Measurements from ENCODE around the gene EIF4G3. TPM values are rescaled to one million over a fixed set of nuclear protein-coding genes. Genes with fewer than 3 reads are reported as not detected.

Gene EIF4G3
- total and polyA plus RNA-seq, 9 of the 15 experiments (the other 6 are each of a cell fraction or from before 2014, with no cell fraction given), result 6.7 to 40.5 (median 32.1) TPM

GRCh38 chr1:20896826-20897225, 279.9 kb downstream of the EIF4G3 start:
- TF ChIP-seq, protein P1, sequence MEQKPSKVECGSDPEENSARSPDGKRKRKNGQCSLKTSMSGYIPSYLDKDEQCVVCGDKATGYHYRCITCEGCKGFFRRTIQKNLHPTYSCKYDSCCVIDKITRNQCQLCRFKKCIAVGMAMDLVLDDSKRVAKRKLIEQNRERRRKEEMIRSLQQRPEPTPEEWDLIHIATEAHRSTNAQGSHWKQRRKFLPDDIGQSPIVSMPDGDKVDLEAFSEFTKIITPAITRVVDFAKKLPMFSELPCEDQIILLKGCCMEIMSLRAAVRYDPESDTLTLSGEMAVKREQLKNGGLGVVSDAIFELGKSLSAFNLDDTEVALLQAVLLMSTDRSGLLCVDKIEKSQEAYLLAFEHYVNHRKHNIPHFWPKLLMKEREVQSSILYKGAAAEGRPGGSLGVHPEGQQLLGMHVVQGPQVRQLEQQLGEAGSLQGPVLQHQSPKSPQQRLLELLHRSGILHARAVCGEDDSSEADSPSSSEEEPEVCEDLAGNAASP (IDR thresholded peaks at IDR 0.05), result no peak
- no peak for TF ChIP-seq RUNX1 (IDR thresholded peaks at IDR 0.05; ENCODE audit: low read depth)
- TF ChIP-seq, protein P2, sequence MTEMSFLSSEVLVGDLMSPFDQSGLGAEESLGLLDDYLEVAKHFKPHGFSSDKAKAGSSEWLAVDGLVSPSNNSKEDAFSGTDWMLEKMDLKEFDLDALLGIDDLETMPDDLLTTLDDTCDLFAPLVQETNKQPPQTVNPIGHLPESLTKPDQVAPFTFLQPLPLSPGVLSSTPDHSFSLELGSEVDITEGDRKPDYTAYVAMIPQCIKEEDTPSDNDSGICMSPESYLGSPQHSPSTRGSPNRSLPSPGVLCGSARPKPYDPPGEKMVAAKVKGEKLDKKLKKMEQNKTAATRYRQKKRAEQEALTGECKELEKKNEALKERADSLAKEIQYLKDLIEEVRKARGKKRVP (CRISPR knock-in tag; IDR thresholded peaks at IDR 0.05), result no peak
- no peak for TF ChIP-seq STAG1 (CRISPR knock-in tag; IDR thresholded peaks at IDR 0.05; ENCODE audit: borderline replicate concordance)
- TF ChIP-seq, protein P3, sequence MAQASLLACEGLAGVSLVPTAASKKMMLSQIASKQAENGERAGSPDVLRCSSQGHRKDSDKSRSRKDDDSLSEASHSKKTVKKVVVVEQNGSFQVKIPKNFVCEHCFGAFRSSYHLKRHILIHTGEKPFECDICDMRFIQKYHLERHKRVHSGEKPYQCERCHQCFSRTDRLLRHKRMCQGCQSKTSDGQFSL (CRISPR knock-in tag; IDR thresholded peaks at IDR 0.05), result no peak
- TF ChIP-seq, protein P3 (tag; IDR thresholded peaks at IDR 0.05), result no peak
- no peak for TF ChIP-seq RBM17 (IDR thresholded peaks at IDR 0.05; ENCODE audit: borderline replicate concordance, low read depth, low read length)
- TF ChIP-seq, protein P4, sequence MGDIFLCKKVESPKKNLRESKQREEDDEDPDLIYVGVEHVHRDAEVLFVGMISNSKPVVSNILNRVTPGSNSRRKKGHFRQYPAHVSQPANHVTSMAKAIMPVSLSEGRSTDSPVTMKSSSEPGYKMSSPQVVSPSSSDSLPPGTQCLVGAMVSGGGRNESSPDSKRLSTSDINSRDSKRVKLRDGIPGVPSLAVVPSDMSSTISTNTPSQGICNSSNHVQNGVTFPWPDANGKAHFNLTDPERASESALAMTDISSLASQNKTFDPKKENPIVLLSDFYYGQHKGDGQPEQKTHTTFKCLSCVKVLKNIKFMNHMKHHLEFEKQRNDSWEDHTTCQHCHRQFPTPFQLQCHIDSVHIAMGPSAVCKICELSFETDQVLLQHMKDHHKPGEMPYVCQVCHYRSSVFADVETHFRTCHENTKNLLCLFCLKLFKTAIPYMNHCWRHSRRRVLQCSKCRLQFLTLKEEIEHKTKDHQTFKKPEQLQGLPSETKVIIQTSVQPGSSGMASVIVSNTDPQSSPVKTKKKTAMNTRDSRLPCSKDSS (IDR thresholded peaks at IDR 0.05; ENCODE audit: low read depth, partially characterized antibody), result no peak
- no peak for TF ChIP-seq MCM3 (IDR thresholded peaks at IDR 0.05)
- TF ChIP-seq FOXA1 (IDR thresholded peaks at IDR 0.05; ENCODE audit: borderline replicate concordance), result no peak
- H3K9ac ChIP-seq (ENCODE audit: insufficient read depth in 1 of 2, low read depth in 2 of 2, low read length in 2 of 2), result no peak overlapping the region
- H3K4me3 ChIP-seq, result no peak overlapping the region
- DNase-seq (ENCODE audit: extremely low read depth in 1 of 4, low spot score in 3 of 4) (no peak), ATAC-seq (no peak), FAIRE-seq (no peak)
- no peaks in the 10 kb centered on the region for H3K9me1 ChIP-seq (ENCODE audit: control insufficient read depth, insufficient read depth, low read length)
- 67% methylated on average over 1 of the region's 1 CpG for WGBS (ENCODE audit: insufficient coverage, low coverage, missing lambda C conversion rate)
- no peak overlapping the region for H2AFZ ChIP-seq (ENCODE audit: low read depth, low read length)
- in situ Hi-C loops (cut with MboI) (no loop called here), intact Hi-C loops (cut with micrococcal nuclease) (loop anchor here (10.0 kb wide), 1 partner anchor 202 kb away; no protein-coding TSS in a partner anchor)
- H3K4me1 ChIP-seq (replicated peaks in 1 of 2; ENCODE audit: control insufficient read depth in 2 of 2, insufficient read depth in 2 of 2, low read length in 2 of 2), result no peaks in the 10 kb centered on the region
- no peaks in the 10 kb centered on the region for H3K79me2 ChIP-seq (ENCODE audit: control insufficient read depth, insufficient read depth, low read length)
- ChIA-PET CTCF (ENCODE audit: low intra/inter-chr PET ratio) (no interaction called here), POLR2A (interaction anchor here (1.1 kb wide), 1 partner anchor 83 kb away, joined by 3 read pairs; no protein-coding TSS in a partner anchor)
- no peaks in the 10 kb centered on the region for H4K20me1 ChIP-seq (replicated peaks; ENCODE audit: control insufficient read depth, insufficient read depth, low read length)
- no peaks in the 10 kb centered on the region for H3K9me3 ChIP-seq (replicated peaks; ENCODE audit: control insufficient read depth, insufficient read depth, low read depth, low read length)
- peaks cover 34% of the 10 kb centered on the region; the same call in 2 of the 3 replicates for H3K36me3 ChIP-seq (ENCODE audit: control insufficient read depth, insufficient read depth, low read length)
- no TSS peak for BruUV-seq (replicated peaks)
- H3K27ac ChIP-seq (ENCODE audit: extremely low read depth, low read depth, low read length), result no peak overlapping the region
- H3K27me3 ChIP-seq (ENCODE audit: control insufficient read depth in 2 of 2, insufficient read depth in 2 of 2, low read length in 2 of 2), result no peaks in the 10 kb centered on the region
- H3K4me2 ChIP-seq (ENCODE audit: insufficient read depth, low read length), result no peak overlapping the region

Data from K562 (cell line).